HepG2 (cell line): ENCODE measurements around the gene HACE1. TPM values are rescaled to one million over a fixed set of nuclear protein-coding genes. Genes with fewer than 3 reads are reported as not detected.

Experiments
- ARID2 ChIP-seq: sonication (generic); formaldehyde crosslinking; IDR thresholded peaks from 2 replicates; pipeline ENCODE4 v1.8.1; 2022; ENCODE audit warnings: mild to moderate bottlenecking, missing genetic modification reagents, borderline replicate concordance
- HMGXB3 ChIP-seq: sonication (generic); formaldehyde crosslinking; IDR thresholded peaks from 2 replicates; pipeline ENCODE4 v1.4.0; 2020; ENCODE audit warnings: missing genetic modification reagents, borderline replicate concordance
- MAZ ChIP-seq, 2 experiments: sonication (generic) in 1 of 2; formaldehyde crosslinking in 1 of 2; IDR thresholded peaks; 2 replicates each; pipeline versions ENCODE4 v1.5.0 to v1.6.1; 2012 to 2020; ENCODE audit warnings: low read depth in 2 of 2, mild to moderate bottlenecking in 2 of 2, borderline replicate concordance in 1 of 2, improper control_type of control experiment in 1 of 2, low read length in 1 of 2, missing genetic modification reagents in 1 of 2, moderate library complexity in 1 of 2
- MED1 ChIP-seq: sonication (generic); formaldehyde crosslinking; IDR thresholded peaks from 2 replicates; pipeline ENCODE4 v1.4.0; 2020; ENCODE audit warnings: missing genetic modification reagents
- MTA1 ChIP-seq: sonication (generic); formaldehyde crosslinking; IDR thresholded peaks from 2 replicates; pipeline ENCODE4 v1.4.0; 2020; ENCODE audit warnings: missing genetic modification reagents, mild to moderate bottlenecking, borderline replicate concordance
- SETDB1 ChIP-seq: sonication (generic); formaldehyde crosslinking; IDR thresholded peaks from 2 replicates; pipeline ENCODE4 v1.5.1; 2020; ENCODE audit warnings: missing genetic modification reagents, mild to moderate bottlenecking, borderline replicate concordance
- TGIF2 ChIP-seq: IDR thresholded peaks from 2 replicates; pipeline ENCODE4 v1.6.1; 2016; ENCODE audit warnings: control low read depth, missing compliant biosample characterization
- ZKSCAN8 ChIP-seq: IDR thresholded peaks from 2 replicates; pipeline ENCODE4 v1.6.1; 2016; ENCODE audit warnings: borderline replicate concordance, missing genetic modification reagents, missing compliant biosample characterization
- ZMAT3 ChIP-seq: sonication (generic); formaldehyde crosslinking; conservative IDR thresholded peaks from 2 replicates; pipeline ENCODE4 v1.7.0; 2021; ENCODE audit warnings: missing genetic modification reagents
- ZNF446 ChIP-seq: sonication (generic); formaldehyde crosslinking; IDR thresholded peaks from 2 replicates; pipeline ENCODE4 v1.5.0; 2020; ENCODE audit warnings: mild to moderate bottlenecking, missing genetic modification reagents
- ZNF670 ChIP-seq: sonication (generic); formaldehyde crosslinking; IDR thresholded peaks from 2 replicates; pipeline ENCODE4 v1.8.0; 2022; ENCODE audit warnings: mild to moderate bottlenecking, missing genetic modification reagents, borderline replicate concordance
- ZSCAN20 ChIP-seq: sonication (generic); formaldehyde crosslinking; IDR thresholded peaks from 2 replicates; pipeline ENCODE4 v1.4.0; 2020; ENCODE audit warnings: missing genetic modification reagents, mild to moderate bottlenecking, borderline replicate concordance
- ZSCAN9 ChIP-seq: IDR thresholded peaks from 2 replicates; pipeline ENCODE4 v1.6.1; 2016; ENCODE audit warnings: borderline replicate concordance
- polyA plus RNA-seq, 8 experiments: library from polyadenylated mRNA; depleted of rRNA in 3 of 8; stranded (reverse) in 7 of 8; unstranded in 1 of 8; fragments of >200 nt; fragmentation: Illumina TruSeq in 4 of 8; extraction: Trizol in 4 of 8; gene quantifications; 2 replicates each; pipeline versions ENCODE4 v1.2.1 to v1.2.3, GENCODE V29; 2011 to 2016; ENCODE audit warnings: low read depth in 4 of 8, missing spikeins in 1 of 8, mixed read lengths in 1 of 8; ENCODE audit not compliant: insufficient read depth in 1 of 8
- total RNA-seq, 5 experiments: library from RNA; depleted of rRNA; stranded (reverse); fragments of >200 nt; fragmentation: Illumina TruSeq; extraction: Trizol; gene quantifications; 2 replicates each; pipeline ENCODE4 v1.2.3, GENCODE V29; 2016; ENCODE audit warnings: low read depth in 1 of 5
- TF ChIP-seq, protein P1 (sequence below): sonication (generic); formaldehyde crosslinking; conservative IDR thresholded peaks from 2 replicates; pipeline ENCODE4 v1.8.1; 2023; ENCODE audit warnings: missing genetic modification reagents
- TF ChIP-seq, protein P2 (sequence below): IDR thresholded peaks from 2 replicates; pipeline ENCODE4 v1.6.1; 2012; ENCODE audit warnings: low read length, improper control_type of control experiment
- TF ChIP-seq, protein P3 (sequence below): sonication (generic); formaldehyde crosslinking; conservative IDR thresholded peaks from 2 replicates; pipeline ENCODE4 v1.4.0; 2020; ENCODE audit warnings: missing genetic modification reagents

Gene HACE1
- total and polyA plus RNA-seq, 2 of the 13 experiments (the other 11 are each of a cell fraction or from before 2014, with no cell fraction given) = 8.9 to 11.4 TPM

DNA sequence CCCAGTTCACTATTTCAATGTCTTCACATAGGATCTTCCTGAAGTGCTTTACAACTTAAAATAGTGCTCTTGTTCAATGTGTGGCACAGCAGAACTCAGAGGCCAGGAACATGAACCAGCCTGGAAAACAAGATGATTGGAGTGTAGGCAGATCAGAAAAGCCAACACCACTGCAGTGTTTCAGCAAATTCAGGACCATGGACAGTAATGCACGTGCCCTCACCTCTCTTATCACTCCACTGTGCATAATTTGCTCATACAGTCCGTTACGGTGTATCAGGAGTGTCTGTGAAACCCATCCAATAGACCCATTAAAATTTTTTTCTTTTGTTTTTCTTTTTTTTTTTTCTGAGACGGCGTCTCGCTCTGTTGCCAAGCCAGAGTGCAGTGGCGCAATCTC lies 27.6 kb upstream of the HACE1 start (continued):
- TF ChIP-seq MED1 = peak; percentile 60; the same call in 1 of the 2 replicates
- peak; percentile 91 for TF ChIP-seq TGIF2 (CRISPR knock-in tag)
- TF ChIP-seq, protein P1, sequence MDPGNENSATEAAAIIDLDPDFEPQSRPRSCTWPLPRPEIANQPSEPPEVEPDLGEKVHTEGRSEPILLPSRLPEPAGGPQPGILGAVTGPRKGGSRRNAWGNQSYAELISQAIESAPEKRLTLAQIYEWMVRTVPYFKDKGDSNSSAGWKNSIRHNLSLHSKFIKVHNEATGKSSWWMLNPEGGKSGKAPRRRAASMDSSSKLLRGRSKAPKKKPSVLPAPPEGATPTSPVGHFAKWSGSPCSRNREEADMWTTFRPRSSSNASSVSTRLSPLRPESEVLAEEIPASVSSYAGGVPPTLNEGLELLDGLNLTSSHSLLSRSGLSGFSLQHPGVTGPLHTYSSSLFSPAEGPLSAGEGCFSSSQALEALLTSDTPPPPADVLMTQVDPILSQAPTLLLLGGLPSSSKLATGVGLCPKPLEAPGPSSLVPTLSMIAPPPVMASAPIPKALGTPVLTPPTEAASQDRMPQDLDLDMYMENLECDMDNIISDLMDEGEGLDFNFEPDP (CRISPR knock-in tag) = no peak
- no peak for TF ChIP-seq SETDB1 (CRISPR knock-in tag)
- TF ChIP-seq MTA1 (CRISPR knock-in tag) = no peak
- TF ChIP-seq HMGXB3 (CRISPR knock-in tag) = no peak
- no peak for TF ChIP-seq MAZ (IDR thresholded peaks at IDR 0.05; ENCODE audit: borderline replicate concordance, low read depth, low read length)
- peak; percentile 64 for TF ChIP-seq MAZ (CRISPR knock-in tag; IDR thresholded peaks at IDR 0.05; ENCODE audit: low read depth)
- TF ChIP-seq ZSCAN9 = peak; percentile 95
- no peak for TF ChIP-seq ARID2
- TF ChIP-seq, protein P2, sequence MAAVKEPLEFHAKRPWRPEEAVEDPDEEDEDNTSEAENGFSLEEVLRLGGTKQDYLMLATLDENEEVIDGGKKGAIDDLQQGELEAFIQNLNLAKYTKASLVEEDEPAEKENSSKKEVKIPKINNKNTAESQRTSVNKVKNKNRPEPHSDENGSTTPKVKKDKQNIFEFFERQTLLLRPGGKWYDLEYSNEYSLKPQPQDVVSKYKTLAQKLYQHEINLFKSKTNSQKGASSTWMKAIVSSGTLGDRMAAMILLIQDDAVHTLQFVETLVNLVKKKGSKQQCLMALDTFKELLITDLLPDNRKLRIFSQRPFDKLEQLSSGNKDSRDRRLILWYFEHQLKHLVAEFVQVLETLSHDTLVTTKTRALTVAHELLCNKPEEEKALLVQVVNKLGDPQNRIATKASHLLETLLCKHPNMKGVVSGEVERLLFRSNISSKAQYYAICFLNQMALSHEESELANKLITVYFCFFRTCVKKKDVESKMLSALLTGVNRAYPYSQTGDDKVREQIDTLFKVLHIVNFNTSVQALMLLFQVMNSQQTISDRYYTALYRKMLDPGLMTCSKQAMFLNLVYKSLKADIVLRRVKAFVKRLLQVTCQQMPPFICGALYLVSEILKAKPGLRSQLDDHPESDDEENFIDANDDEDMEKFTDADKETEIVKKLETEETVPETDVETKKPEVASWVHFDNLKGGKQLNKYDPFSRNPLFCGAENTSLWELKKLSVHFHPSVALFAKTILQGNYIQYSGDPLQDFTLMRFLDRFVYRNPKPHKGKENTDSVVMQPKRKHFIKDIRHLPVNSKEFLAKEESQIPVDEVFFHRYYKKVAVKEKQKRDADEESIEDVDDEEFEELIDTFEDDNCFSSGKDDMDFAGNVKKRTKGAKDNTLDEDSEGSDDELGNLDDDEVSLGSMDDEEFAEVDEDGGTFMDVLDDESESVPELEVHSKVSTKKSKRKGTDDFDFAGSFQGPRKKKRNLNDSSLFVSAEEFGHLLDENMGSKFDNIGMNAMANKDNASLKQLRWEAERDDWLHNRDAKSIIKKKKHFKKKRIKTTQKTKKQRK = no peak
- 0 out of 2 replicates have a peak, but pooled peaks have one; percentile 61 for TF ChIP-seq ZSCAN20 (CRISPR knock-in tag)
- TF ChIP-seq ZMAT3 (CRISPR knock-in tag) = no peak
- 0 out of 2 replicates have a peak, but pooled peaks have one; percentile 62 for TF ChIP-seq ZNF446
- no peak for TF ChIP-seq ZKSCAN8 (CRISPR knock-in tag)
- peak; percentile 50; the same call in 1 of the 2 replicates for TF ChIP-seq ZNF670
- TF ChIP-seq, protein P3, sequence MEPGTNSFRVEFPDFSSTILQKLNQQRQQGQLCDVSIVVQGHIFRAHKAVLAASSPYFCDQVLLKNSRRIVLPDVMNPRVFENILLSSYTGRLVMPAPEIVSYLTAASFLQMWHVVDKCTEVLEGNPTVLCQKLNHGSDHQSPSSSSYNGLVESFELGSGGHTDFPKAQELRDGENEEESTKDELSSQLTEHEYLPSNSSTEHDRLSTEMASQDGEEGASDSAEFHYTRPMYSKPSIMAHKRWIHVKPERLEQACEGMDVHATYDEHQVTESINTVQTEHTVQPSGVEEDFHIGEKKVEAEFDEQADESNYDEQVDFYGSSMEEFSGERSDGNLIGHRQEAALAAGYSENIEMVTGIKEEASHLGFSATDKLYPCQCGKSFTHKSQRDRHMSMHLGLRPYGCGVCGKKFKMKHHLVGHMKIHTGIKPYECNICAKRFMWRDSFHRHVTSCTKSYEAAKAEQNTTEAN (CRISPR knock-in tag) = peak; percentile 80
